Stimulated activated CD4-positive, alpha-beta T cell treated with anti-CD3 and anti-CD28 coated beads, TNF-alpha, amount 100 ng/mL, for 24 hours (primary cell): ENCODE results near the gene SLMAP.

Experiments used
- DNase-seq, 3 experiments: peaks; one replicate each; pipeline ENCODE4 v3.0.0-alpha.2; 2020; ENCODE audit warnings: low read depth in 3 of 3

The SLMAP gene

GRCh38 chr3:57749542-57749941 lies 6.6 kb upstream of the SLMAP start:
- DNase-seq, result no peak

- DNase-seq, result no peak
Measured at GRCh38 chr3:57752307-57752706, 3.8 kb upstream of the SLMAP start.

- no peak for DNase-seq
Measured at GRCh38 chr3:57753016-57753415, 3.1 kb upstream of the SLMAP start.

- DNase-seq, result no peak
Measured at GRCh38 chr3:57755368-57755675, 787 bp upstream of the SLMAP start.

- peak in 2 of 3 experiments; percentile 15 to 42 for DNase-seq
Measured at GRCh38 chr3:57756528-57757401, 656 bp downstream of the SLMAP start.

- no peak for DNase-seq
Measured at GRCh38 chr3:57757642-57758297, 1.7 kb downstream of the SLMAP start.

GRCh38 chr3:57758686-57759085 lies 2.6 kb downstream of the SLMAP start:
- DNase-seq, result no peak

GRCh38 chr3:57764794-57765193 lies 8.7 kb downstream of the SLMAP start:
- DNase-seq, result no peak

- no peak for DNase-seq
Measured at GRCh38 chr3:57768595-57768994, 12.5 kb downstream of the SLMAP start.

GRCh38 chr3:57770009-57770827 lies 14.1 kb downstream of the SLMAP start:
- DNase-seq, result no peak

GRCh38 chr3:57772251-57772650 lies 16.1 kb downstream of the SLMAP start:
- no peak for DNase-seq

GRCh38 chr3:57777774-57778173 lies 21.7 kb downstream of the SLMAP start:
- no peak for DNase-seq

GRCh38 chr3:57778494-57778893 lies 22.4 kb downstream of the SLMAP start:
- no peak for DNase-seq

GRCh38 chr3:57779666-57780065 lies 23.6 kb downstream of the SLMAP start:
- DNase-seq, result no peak

- no peak for DNase-seq
Measured at GRCh38 chr3:57783186-57784088, 27.3 kb downstream of the SLMAP start.

GRCh38 chr3:57784089-57784735 lies 28.1 kb downstream of the SLMAP start:
- DNase-seq, result no peak

GRCh38 chr3:57785446-57785845 lies 29.3 kb downstream of the SLMAP start:
- no peak for DNase-seq

GRCh38 chr3:57787867-57788623 lies 31.9 kb downstream of the SLMAP start:
- DNase-seq, result no peak

- DNase-seq, result no peak
Measured at GRCh38 chr3:57788624-57789018, 32.5 kb downstream of the SLMAP start.

GRCh38 chr3:57791245-57791644 lies 35.1 kb downstream of the SLMAP start:
- no peak for DNase-seq
